Esophagus muscularis mucosa (tissue), 3 donors: ENCODE results near the gene CHCHD6.

Experiments
- CTCF ChIP-seq, 3 experiments: fragments of 200-600 bp in 2 of 3; fragments of 450-650 bp in 1 of 3; sonication (generic) in 2 of 3; IDR thresholded peaks; one replicate each; pipeline ENCODE4 v1.5.1; 2017 to 2019; ENCODE audit warnings: antibody characterized with exemption in 3 of 3, mild to moderate bottlenecking in 2 of 3, moderate library complexity in 1 of 3
- EP300 ChIP-seq: sonication (generic); formaldehyde crosslinking; IDR thresholded peaks from one replicate; pipeline ENCODE4 v1.6.1; 2017; ENCODE audit warnings: antibody characterized with exemption

GRCh38 chr3:126956866-126957650, 253.0 kb downstream of the CHCHD6 start:
- TF ChIP-seq EP300 (no peak), CTCF (IDR thresholded peaks at IDR 0.05) (no peak)
